Adrenal gland (tissue), 12 donors: ENCODE measurements around the gene TENT5C. TPM values are rescaled to one million over a fixed set of nuclear protein-coding genes. Genes with fewer than 3 reads are reported as not detected.

Experiments used
- DNase-seq, 7 donors: peaks; one replicate each; pipeline ENCODE4 v3.0.0-alpha.2; 2019 to 2020
- H3K27ac ChIP-seq, 5 donors: fragments of 200-600 bp; sonication (generic) in 4 of 5; 1 replicate in 3 of 5; 2 replicates in 2 of 5; pipeline versions ENCODE4 v1.5.1 to v1.8.0; 2016 to 2020; ENCODE audit warnings: mild to moderate bottlenecking in 1 of 5
- H3K27me3 ChIP-seq: fragments of 200-600 bp; 2 replicates; pipeline ENCODE4 v1.8.0; 2021
- H3K36me3 ChIP-seq, 2 donors: fragments of 200-600 bp; replicated peaks in 1 of 2; 1 replicate in 1 of 2; 2 replicates in 1 of 2; pipeline versions ENCODE4 v1.5.1 to v1.8.0; 2018 to 2022
- H3K4me1 ChIP-seq, 2 donors: fragments of 200-600 bp; replicated peaks in 1 of 2; 1 replicate in 1 of 2; 2 replicates in 1 of 2; pipeline versions ENCODE4 v1.5.1 to v1.8.0; 2018 to 2021
- H3K4me3 ChIP-seq, 4 donors: fragments of 200-600 bp; sonication (generic) in 3 of 4; one replicate each; pipeline ENCODE4 v1.5.1; 2016 to 2018
- H3K9me3 ChIP-seq, 3 donors: fragments of 200-600 bp; sonication (generic) in 1 of 3; replicated peaks in 1 of 3; 1 replicate in 2 of 3; 2 replicates in 1 of 3; pipeline versions ENCODE4 v1.5.1 to v1.8.0; 2016 to 2021
- CTCF ChIP-seq, 6 experiments: fragments of 450-650 bp in 4 of 6; fragments of 200-600 bp in 2 of 6; sonication (generic) in 1 of 6; IDR thresholded peaks; 1 replicate in 5 of 6; 2 replicates in 1 of 6; pipeline versions ENCODE4 v1.5.1 to v1.8.0; 2016 to 2021; ENCODE audit warnings: antibody characterized with exemption in 6 of 6, mild to moderate bottlenecking in 2 of 6, moderate library complexity in 1 of 6
- POLR2A ChIP-seq, 2 donors: fragments of 450-650 bp; IDR thresholded peaks; one replicate each; pipeline ENCODE4 v1.6.1; 2017; ENCODE audit warnings: antibody characterized with exemption in 2 of 2, mild to moderate bottlenecking in 2 of 2, moderate library complexity in 1 of 2
- WGBS, 4 donors: extraction: QIAGEN DNeasy Blood & Tissue Kit in 2 of 4; methylation state at CpG; one replicate each; pipeline versions ENCODE4 v1.1.5 to v1.1.7; 2013 to 2017; 5-methylcytosine and 5-hydroxymethylcytosine counted together
- intact Hi-C, 2 donors: fragments of 100-400 bp; cut with DNase I; formaldehyde crosslinking; loops; one replicate each; pipeline versions ENCODE4 v1.14.1 to v1.15.0; 2022 to 2023
- polyA plus RNA-seq, 3 donors: library from polyadenylated mRNA; stranded (reverse); fragments of 200-250 nt in 2 of 3; fragments of 350-450 nt in 1 of 3; fragmentation: Illumina TruSeq in 1 of 3; extraction: RNeasy Lipid Tissue Mini Kit (QIAGEN cat#74804) in 1 of 3; gene quantifications; one replicate each; pipeline ENCODE4 v1.2.3, GENCODE V29; 2013 to 2014
- total RNA-seq, 9 donors: library from RNA; depleted of rRNA in 4 of 9; stranded (reverse); fragments of >200 nt in 4 of 9; fragments of 120-200 nt in 1 of 9; fragmentation: NEBNext Ultra II Directional in 1 of 9; extraction: Animal tissue kit (Norgen Biotek cat#: 25700) in 1 of 9; gene quantifications; one replicate each; pipeline versions ENCODE4 v1.1.0 to v1.2.4, GENCODE V29; 2013 to 2023
- donor health status: healthy with polysubstance abuse.
- donor health status: Bipolar disorder and iron deficiency.
- donor health status: DM: yes; HTN: yes; CAD: no.
- donor health status: DM: no; HTN: no; CAD: no.
- donor health status: DM: no; HTN: no; CAD: no.
- donor health status: DM: yes; HTN: yes; CAD: no.

Gene TENT5C
- total and polyA plus RNA-seq, 12 donors, result 0.54 to 8.5 (median 2.0) TPM

- Histone ChIP-seq H3K4me1 (no peaks in the 10 kb centered on the region), H3K27me3 (no peaks in the 10 kb centered on the region), H3K4me3 (no peak overlapping the region), H3K36me3 (no peaks in the 10 kb centered on the region), H3K27ac (no peak overlapping the region), H3K9me3 (no peaks in the 10 kb centered on the region)
- no peak for TF ChIP-seq CTCF (IDR thresholded peaks at IDR 0.05)
- TF ChIP-seq POLR2A (IDR thresholded peaks at IDR 0.05), result no peak
- WGBS, 4 donors, result 75 to 87% (median 84%) methylated on average over 3 to 8 of the region's 8 CpGs
- DNase-seq, result peak in 2 of 7 donors; percentile 6 to 39
- intact Hi-C loops, result no loop called here
These were observed 39.9 kb upstream of the TENT5C start for GRCh38 chr1:117565745-117566455.

- WGBS, 4 donors, result 77 to 93% (median 89%) methylated on average over 3 of the region's 3 CpGs
- Histone ChIP-seq H3K36me3 (no peaks in the 10 kb centered on the region), H3K4me1 (no peaks in the 10 kb centered on the region), H3K27ac (no peak overlapping the region), H3K4me3 (no peak overlapping the region), H3K27me3 (no peaks in the 10 kb centered on the region), H3K9me3 (no peaks in the 10 kb centered on the region)
- intact Hi-C loops, result no loop called here
- TF ChIP-seq POLR2A (IDR thresholded peaks at IDR 0.05), result no peak
- TF ChIP-seq CTCF (IDR thresholded peaks at IDR 0.05), result no peak
- DNase-seq, result peak in 1 of 7 donors; percentile 13
These were observed 39.3 kb upstream of the TENT5C start for GRCh38 chr1:117566556-117566955.

- TF ChIP-seq CTCF (IDR thresholded peaks at IDR 0.05), result no peak
- no peak for TF ChIP-seq POLR2A (IDR thresholded peaks at IDR 0.05)
- Histone ChIP-seq H3K27me3 (no peaks in the 10 kb centered on the region), H3K36me3 (no peaks in the 10 kb centered on the region), H3K4me3 (no peak overlapping the region), H3K9me3 (no peaks in the 10 kb centered on the region), H3K27ac (no peak overlapping the region), H3K4me1 (no peaks in the 10 kb centered on the region)
- intact Hi-C loops, result no loop called here
- peak in 1 of 7 donors; percentile 40 for DNase-seq
- WGBS, 4 donors, result 94 to 99% (median 95%) methylated on average over 9 to 10 of the region's 10 CpGs
These were observed 38.4 kb upstream of the TENT5C start for GRCh38 chr1:117567435-117567834.

- no peaks in the 10 kb centered on the region for H3K36me3 ChIP-seq
- TF ChIP-seq POLR2A (IDR thresholded peaks at IDR 0.05), result no peak
- no peak for TF ChIP-seq CTCF (IDR thresholded peaks at IDR 0.05)
- intact Hi-C loops, result no loop called here
- H3K4me3 ChIP-seq, result no peak overlapping the region
- no peak overlapping the region for H3K27ac ChIP-seq
- no peaks in the 10 kb centered on the region for H3K27me3 ChIP-seq
- H3K4me1 ChIP-seq, result no peaks in the 10 kb centered on the region
- H3K9me3 ChIP-seq, result no peaks in the 10 kb centered on the region
- WGBS, 4 donors, result 78 to 92% (median 81%) methylated on average over 3 of the region's 3 CpGs
- DNase-seq, result no peak
These were observed 37.9 kb upstream of the TENT5C start for GRCh38 chr1:117567976-117568375.
